HG03175 (cell line): ENCODE data around the gene SLC26A1.

Source experiments
- ATAC-seq: cut with Tn5 transposase; IDR thresholded peaks from one replicate; pipeline ENCODE4 v1.9.1; 2021; ENCODE audit warnings: mild to moderate bottlenecking, moderate library complexity; ENCODE audit not compliant: unreplicated experiment

The SLC26A1 gene

DNA sequence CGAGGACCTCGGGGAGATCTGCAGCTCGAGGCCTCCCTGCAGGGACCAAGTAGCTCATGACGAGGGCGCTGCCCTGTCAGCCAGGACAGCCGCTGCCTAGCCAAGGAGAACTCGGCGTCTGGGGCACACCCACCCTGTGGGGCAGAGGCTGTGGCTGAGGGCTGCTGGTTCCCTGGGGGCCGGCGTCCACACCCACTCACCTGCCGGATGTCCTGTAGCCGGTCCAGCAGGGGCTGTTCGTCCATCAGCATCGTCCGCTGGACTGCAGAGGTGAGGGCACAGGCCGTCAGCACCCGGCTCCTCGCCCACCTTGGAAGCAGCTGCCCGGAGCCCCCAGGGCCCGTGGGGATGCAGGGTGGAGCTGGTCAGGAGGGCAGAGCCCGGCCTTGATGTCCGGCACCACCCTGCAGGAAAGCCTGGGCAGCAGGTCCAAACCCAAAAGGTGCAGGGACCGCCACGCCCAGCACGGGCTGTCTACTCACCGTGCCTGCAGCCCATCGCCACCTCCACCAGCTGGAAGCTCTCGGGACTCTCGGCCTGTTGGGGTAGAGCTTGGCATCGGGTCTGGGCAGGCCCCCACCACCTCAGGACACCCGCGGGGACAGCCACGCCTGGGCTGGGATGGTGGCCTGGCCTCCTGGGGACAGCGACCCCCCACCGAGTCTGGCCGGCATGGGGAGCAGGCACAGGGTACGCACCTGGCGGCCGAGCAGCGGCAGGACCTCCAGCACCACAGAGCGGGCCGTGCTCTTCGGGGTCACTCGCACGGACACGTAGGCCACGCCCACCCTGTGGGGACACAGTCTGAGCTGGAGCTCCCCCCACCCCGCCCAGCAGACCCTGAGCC lies 26.7 kb downstream of the SLC26A1 start:
- ATAC-seq = no peak

DNA sequence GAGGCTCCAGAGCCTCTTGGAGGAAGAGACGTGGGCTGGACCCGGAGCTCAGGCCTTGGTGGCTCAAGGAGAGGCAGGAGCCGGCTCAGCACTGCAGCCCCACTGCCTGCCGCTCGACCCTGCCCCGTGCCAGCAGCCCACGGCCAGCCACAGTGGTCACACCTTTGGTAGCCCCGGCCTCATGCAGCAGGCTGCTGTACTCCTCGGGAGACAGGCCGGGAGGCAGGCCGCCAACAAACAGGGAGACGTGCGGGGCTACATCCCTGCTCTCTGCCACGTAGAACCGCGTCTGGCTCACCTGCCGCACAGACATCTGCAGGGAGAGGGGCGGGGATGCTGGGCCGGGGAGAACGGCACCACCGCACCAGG lies 27.5 kb downstream of the SLC26A1 start:
- ATAC-seq = no peak

DNA sequence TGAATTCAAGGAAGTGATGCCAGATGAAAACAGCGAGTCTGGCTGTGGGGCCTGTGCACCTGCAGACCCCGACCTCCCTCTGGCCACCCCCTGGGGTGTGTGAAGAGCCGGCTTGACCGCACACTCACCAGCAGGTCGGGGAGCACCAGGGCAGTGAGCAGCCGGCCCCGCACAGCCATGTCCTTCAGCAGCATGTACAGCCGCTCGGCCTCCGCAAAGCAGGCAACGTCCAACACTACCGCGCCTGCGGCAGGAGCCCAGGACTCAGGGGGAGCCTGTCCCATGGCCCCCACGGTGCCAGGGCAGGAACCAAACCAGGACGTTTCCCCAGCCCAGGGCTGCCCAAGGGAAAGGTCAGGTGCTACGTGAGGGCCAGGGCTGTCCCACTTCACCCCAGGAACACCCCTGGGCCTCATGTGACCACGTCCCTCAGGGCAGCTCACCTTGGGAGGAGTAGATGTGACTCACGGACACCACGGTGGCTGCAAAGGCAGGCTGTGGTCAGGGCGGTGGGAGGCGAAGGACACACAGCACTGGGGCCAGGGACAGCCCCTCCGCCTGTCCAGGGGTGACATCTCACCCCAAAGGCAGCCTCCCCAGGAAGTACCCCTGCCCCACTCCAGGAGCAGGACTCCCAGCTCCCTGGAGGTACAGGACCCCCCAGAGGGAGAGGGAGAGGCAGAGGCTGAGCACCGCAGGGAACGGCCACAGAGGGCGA lies 28.0 kb downstream of the SLC26A1 start:
- ATAC-seq = no peak

DNA sequence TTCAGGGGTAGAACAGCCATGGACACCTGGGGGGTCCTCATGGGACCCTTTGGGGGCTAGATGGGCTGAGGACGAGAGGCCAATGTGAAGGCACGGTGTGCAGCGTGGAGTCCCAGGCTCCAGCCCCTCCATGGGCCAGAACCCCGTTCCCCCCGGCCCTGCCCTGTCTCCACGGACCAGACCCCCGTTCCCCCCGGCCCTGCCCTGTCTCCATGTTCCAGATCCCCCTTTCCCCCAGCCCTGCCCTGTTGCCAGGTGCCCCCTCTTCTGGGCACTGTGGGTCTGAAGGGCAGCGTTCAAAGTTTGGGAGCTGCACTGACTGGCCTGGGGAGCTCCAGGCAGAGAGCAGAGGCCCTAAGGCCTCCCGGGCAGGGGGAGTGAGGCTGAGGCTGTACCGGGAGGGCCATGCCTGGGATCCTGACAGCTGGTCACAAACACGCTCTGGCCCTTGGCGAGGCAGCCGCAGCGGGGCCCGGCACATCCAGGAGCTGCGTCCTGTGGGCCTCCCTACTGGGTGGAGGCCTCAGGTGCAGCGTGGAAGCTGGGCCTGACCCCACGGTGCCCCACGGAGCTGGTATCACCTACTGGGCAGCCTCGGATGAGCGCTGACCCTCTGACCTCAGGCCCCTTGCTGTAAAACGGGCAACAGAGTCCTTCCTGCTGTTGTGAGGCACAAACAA lies 28.7 kb downstream of the SLC26A1 start:
- no peak for ATAC-seq

DNA sequence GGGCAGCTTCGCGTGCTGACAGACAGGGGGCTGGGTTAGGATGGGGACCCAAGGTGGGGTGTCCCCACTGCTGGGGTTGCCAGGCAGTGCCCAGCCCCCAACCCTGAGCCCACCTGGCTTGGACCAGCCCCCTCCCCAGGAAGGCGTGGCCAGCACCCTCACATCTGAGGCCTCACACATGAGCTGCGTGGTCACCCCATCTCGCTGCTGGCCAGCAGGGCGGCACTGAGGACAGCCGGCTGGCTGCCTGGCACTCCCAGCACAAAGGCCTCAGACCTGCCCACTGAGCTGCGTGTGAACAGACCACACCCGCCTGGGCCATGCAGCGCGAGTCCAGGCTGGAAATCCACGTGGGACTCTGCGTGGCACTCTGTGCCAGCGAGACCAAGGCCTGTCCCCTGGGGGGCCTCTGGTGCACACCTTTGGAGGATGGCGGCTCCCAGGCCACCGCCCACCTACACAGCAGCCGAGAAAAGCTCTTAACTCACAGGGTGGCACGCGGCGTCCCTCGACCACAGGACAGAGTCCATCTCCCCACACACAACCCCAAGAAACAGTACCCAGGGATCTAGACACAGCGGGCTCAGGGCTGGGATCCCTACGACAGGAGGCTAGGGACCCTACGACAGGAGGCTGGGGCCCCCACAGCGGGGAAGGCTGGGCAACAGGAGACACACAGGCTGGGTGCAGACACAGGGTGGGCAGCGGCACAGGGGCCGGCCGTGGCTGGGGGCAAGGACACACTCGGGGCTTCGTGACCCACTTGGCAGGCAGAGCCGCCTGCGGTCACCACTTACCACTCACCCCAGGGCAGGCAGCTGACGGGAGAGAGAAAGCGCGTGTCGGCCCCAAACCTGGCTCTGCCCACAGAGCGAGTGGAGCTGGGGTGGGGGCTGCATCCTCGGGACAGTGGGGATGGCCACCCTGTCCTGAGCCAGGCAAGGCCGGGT lies 29.7 kb downstream of the SLC26A1 start:
- no peak for ATAC-seq

DNA sequence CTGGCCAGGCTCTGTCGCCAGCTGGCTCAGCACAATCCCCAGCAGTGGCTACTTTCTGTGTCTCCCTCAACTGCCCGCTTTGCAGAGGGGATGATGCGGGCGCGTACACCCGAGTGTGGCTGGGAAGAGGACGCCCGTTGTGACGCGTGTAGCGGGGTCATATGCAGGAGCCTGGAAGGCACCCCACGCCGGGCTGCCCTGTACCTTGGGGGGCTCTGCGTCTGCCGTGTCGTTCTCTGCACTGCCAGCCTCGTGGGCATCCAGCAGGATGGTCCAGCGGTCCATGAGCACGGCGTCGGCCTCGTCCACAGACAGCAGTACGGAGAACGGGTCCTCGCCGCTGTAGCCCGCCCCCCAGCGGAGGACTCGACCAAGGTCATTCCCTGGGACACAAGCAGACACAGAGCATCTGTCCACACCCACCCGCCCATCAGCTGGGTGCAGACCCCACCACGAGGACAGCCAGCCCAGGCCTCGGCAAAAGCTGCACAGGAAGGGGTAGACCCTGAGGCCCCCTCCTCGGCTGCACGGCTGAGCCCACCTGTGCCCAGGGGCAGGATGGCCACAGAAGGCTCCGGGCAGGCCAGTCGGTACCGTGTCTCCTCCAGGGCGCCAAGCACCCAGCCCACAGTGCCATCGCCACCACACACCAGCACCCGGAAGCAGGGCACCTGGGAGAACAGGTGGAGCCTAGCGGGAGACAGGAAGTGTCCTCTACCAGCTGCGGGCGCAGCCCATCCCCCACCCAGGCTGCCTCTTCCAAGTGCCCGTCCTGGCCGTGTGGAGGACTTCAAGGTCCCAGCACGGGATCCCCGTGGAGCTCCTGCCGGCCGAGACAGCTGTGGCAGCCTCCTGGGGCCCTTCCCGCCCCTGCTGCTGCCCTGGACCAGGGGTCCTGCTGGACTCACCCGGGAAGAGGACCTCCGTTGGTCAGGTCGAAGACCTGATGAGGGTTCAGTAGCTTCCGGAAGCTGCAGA lies 30.7 kb downstream of the SLC26A1 start:
- ATAC-seq = no peak

DNA sequence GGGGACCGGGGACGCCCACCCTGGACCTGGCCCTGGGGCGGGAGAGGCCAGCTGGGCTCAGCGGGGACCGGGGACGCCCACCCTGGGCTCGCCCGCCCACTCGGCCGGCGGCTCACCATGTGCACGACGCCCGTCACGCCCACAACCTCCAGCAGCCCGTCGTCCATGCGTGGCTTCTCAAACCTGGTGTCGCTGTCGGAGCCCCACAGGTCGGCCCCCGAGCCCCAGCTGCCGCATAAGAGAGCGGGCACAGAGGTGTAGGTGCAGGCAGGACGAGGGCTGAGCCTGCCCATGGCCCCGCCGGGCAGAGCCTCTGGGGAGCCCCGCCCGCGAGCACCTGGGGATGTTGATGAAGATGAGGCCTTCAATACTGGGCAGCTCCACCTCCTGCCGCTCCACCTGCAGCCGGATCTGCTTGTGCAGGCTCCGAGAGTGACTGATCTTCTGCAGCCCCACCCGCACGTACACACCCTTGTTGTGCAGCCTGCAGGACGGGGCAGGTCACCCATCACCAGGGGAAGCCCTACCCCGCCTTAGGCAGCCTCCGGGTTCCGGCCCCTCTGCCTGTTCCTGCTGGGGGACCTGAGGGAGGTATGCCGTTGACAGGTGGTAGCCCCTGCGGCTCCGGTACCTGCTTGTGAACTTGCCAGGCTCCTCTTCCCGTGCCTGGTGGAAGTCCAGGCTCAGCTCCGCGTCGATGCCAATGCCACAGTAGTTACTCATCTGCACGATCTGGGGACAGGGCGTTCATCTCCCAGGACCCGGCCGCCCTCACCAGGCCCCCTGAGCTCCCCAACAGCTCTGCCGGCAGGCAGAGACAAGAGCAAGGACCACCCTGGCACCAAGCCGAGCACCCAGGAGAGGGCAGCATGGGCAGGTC lies 31.6 kb downstream of the SLC26A1 start:
- no peak for ATAC-seq

DNA sequence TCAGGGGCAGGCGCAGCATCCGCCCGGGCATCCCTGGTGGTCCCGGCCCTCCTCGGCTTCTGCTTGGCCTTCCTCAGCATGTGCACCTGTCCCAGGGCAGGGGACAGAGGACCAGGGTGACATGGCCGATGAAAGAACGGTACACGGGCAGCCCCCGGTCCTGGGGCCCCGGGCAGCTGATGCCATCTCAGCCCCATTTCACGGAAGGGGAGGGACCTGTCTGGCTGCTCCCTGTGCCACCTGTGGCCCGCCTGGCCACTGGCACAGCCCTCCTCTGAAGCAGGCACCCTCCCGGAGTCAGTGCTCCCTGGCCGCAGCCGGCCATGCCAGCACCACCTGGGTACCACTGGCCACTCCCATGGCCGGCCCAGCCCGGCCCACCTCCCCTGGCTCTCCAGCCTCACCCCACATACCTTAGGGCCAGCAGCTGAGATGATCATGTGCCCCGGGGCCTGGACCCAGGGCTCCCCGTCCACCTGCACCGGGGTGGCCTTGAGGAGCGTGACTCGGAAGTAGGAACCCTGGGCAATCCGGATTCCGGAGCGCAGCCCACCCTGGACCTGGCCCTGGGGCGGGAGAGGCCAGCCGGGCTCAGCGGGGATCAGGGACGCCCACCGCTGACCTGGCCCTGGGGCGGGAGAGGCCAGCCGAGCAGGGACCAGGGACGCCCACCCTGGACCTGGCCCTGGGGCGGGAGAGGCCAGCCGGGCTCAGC lies 32.4 kb downstream of the SLC26A1 start:
- ATAC-seq = no peak

DNA sequence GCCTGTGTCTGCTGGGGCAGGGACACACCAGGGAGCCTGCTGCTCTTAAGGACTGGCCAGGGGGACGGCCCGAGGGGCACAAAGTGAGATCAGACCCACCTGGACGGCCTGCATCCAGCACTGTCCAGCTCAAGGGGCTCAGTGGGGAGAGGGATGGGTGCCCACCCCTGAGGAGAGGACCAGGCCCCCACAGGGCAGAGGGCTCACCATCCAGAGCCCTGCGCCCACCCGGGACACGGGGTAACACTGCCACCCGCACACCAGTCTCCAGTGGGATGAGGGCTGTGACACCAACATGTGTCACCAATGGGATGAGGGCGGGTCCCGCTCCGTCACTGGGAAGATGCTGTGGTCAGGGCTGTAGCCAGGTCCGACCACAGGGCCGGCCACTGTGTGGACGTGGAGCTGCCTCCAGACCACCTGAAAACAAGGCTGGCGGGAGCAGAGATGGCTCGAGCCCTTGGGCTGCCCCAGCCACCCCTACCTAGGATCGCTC lies 33.0 kb downstream of the SLC26A1 start:
- no peak for ATAC-seq

DNA sequence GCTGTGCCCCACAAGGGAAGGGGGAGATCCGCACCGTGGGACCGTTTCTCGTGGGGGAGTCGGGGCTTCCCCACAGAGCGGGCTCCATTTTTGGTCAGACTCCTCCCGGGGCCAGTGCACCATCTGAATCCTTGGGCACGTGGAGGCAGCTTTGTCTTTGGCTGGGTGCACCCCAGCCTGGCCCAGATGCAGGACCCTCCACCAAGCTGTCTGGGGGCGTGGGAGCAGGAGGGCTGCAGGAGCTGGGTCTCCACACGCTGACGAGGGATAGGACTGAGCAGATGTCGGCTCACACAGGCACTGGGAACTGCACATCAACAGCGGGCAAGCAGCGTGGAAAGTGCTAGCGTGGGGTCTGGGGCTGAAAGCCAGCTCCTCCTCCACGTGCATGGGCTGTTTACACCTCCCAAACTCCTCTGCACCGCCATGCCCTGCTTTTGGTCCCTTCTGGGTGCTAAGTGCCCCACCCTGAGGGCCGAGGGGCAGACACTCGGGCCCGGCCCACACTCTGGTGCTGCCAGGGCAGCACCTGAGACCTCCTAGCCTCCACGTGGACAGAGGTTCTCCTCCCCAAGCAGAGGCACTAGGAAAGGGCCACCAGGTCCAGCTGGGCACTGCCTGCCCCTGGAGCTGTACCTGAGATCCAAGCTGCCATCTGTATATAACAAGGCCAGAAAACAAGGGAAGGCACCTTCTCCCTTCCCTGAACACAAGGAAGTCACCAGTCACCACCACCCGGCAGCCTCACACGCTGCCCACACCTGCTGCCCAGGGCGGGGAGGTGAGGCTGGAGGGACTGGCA lies 33.7 kb downstream of the SLC26A1 start:
- no peak for ATAC-seq

DNA sequence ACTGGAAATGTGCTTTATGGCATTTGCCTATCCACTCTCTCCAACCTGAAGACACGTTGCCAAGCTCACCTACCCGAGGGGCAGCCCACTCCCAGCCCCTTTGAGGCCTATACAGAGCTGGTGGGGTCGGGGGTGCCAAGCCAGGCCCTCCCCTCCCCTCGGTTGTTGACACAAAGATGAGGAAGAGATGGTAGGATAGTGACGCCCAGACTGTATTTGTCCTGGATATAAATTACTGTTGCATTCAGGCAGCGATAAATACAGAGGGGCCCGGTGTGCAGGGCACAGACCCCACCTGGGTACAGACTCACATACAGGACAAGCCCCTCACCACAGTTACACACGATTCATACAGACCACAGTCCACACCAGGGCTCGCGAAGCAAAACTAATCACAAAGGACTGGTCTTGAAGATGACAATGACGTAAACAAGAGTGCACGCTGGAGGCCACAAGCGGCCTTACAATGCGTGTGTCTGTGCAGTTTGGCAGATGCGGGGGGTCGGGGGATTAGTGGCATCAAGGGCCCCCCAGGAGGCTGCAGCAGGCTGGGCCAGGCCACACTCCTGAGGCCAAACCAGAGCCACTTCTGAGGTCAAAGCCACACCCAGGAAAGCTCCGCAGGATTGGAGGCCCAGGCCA lies 34.4 kb downstream of the SLC26A1 start:
- ATAC-seq = no peak

DNA sequence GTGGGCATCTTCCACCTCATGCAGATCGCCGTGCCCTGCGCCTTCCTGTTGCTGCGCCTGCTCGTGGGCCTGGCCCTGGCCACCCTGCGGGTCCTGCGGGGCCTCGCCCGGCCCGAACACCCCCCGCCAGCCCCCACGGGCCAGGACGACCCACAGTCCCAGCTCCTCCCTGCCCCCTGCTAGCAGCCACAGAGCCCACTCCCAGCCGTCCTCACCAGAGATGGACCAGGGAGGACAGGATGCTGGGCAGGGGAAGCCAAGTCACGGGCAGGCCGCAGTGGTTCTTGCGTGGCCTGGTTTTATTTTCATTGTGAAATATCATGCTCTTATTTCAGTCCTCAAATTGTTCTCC lies 34.9 kb downstream of the SLC26A1 start:
- no peak for ATAC-seq

DNA sequence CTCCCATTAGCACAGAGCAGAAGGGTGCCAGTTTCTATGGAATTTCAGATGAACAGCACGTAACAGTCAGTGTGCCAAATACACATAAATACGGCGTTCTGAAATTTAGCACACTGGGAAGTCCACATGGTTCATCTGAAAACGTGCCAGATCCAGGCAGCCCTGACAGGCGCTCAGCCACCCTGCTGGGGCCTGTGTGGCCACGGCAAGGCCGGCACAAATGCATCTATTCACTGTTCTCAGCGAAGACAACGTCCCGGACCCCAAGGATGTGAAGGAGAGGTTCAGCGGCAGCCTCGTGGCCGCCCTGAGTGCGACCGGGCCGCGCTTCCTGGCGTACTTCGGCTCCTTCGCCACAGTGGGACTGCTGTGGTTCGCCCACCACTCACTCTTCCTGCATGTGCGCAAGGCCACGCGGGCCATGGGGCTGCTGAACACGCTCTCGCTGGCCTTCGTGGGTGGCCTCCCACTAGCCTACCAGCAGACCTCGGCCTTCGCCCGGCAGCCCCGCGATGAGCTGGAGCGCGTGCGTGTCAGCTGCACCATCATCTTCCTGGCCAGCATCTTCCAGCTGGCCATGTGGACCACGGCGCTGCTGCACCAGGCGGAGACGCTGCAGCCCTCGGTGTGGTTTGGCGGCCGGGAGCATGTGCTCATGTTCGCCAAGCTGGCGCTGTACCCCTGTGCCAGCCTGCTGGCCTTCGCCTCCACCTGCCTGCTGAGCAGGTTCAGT lies 35.5 kb downstream of the SLC26A1 start:
- ATAC-seq = no peak

DNA sequence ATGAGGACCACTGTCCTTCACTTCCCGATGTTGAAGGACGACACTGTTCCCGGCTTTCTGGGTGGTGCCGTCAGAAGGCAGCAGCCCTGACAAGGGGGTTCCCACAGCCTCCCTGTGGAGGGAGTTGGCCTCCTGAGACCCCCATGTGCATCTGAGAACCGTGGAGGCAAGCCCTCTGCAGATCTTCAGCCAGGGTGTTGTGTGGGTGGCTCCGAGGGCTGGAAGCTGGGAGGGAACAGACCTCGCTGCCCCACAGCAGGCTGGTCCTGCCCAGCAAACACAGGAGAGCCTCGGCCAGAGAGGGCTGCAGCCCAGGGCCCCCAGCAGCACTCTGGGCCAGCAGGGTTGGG lies 36.0 kb downstream of the SLC26A1 start:
- ATAC-seq = no peak

DNA sequence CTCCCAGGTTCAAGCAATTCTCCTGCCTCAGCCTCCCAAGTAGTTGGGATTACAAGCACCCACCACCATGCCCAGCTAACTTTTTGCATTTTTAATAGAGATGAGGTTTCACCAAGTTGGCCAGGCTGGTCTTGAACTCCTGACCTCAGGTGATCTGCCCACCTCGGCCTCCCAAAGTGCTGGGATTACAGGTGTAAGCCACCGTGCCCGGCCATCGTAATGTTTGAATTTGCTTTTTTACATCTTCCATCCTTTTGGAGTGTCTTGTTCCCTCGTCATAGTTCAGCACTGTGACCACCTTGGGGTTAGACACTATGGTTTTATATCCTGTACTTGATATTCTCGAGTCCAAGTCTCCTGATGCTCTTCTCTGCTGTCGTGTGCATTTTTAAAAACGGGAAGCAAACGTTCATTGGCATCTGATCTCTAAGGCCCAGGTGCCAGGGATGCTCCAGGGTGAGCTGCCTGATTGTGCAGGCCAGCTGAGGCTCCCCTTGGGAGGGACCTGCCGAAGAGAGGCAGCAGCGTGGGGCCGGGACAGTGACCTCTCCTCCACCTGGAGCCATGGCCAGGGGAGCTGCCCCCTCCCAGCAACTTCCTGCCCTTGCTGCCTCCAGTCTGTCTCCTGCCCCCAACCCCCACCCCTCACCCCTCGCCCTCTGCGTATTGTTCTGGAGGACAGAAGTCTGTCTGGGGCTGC lies 36.5 kb downstream of the SLC26A1 start:
- ATAC-seq = no peak
